ENCODE data around the gene SYNPR. TPM values are rescaled to one million over a fixed set of nuclear protein-coding genes. Genes with fewer than 3 reads are reported as not detected.

Gene SYNPR
- total RNA-seq, 4 donors from 2014 or later: 0.11 to 0.63 (median 0.13) TPM; not detected in 1

DNA sequence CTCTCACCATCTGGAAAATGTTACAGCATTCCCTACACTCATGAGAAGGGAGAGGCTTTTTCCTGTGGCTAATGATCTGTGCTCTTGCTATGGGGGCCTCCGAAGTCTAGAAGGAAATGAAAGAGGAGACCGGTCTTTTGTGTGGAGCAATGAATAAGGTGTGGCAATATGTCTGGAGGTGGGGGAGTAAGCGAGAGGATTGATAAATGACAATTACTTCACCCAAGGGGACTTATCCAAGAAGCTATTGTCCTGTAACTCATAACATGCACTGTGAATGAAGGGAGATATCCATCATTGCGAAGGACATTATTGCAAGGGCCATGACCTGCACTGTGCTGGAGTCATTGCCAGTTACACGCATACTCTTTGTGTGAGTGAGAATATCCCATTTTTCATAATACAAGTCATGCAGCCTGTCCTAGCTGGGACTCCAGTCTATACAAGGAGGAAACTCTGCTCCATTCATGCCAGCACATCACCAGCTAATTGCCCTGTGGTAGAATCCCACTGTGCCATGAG is 37.7 kb upstream of the SYNPR start:
- 80 to 81% methylated on average over 5 of the region's 5 CpGs for WGBS, 2 donors
- TF ChIP-seq, protein P1, sequence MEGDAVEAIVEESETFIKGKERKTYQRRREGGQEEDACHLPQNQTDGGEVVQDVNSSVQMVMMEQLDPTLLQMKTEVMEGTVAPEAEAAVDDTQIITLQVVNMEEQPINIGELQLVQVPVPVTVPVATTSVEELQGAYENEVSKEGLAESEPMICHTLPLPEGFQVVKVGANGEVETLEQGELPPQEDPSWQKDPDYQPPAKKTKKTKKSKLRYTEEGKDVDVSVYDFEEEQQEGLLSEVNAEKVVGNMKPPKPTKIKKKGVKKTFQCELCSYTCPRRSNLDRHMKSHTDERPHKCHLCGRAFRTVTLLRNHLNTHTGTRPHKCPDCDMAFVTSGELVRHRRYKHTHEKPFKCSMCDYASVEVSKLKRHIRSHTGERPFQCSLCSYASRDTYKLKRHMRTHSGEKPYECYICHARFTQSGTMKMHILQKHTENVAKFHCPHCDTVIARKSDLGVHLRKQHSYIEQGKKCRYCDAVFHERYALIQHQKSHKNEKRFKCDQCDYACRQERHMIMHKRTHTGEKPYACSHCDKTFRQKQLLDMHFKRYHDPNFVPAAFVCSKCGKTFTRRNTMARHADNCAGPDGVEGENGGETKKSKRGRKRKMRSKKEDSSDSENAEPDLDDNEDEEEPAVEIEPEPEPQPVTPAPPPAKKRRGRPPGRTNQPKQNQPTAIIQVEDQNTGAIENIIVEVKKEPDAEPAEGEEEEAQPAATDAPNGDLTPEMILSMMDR (IDR thresholded peaks at IDR 0.05): no peak
- no peak for TF ChIP-seq POLR2A (IDR thresholded peaks at IDR 0.05)
- Histone ChIP-seq H3K4me1 (no peaks in the 10 kb centered on the region), H3K27ac (no peak overlapping the region), H3K27me3 (no peaks in the 10 kb centered on the region), H3K36me3 (no peaks in the 10 kb centered on the region), H3K9me3 (no peaks in the 10 kb centered on the region), H3K4me3 (replicated peaks in 1 of 3) (no peak overlapping the region)
- DNase-seq: no peak
- intact Hi-C loops (cut with DNase I): no loop called here

DNA sequence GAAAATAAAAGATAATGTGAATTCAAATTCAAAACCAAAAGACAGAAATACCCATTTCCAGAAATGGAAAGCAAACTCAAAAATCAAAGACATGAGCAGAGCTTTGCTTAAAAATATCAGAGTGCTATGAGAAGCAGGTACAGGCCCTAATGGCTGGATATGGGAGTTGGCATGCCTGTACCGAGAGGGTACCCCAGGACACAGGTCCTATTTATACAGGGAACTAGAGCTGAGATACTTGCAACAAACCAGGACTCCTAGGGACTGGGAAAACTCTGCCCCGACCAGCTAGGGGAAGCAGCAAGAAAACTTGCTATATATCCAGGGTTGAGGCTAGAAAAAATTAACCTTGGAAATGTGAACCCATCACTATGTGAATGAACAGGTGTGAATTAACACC is 36.0 kb upstream of the SYNPR start:
- TF ChIP-seq, protein P1 (IDR thresholded peaks at IDR 0.05): no peak
- TF ChIP-seq POLR2A (IDR thresholded peaks at IDR 0.05): no peak
- no peak for DNase-seq
- no peaks in the 10 kb centered on the region for H3K9me3 ChIP-seq
- intact Hi-C loops (cut with DNase I): no loop called here
- H3K4me1 ChIP-seq: no peaks in the 10 kb centered on the region
- H3K4me3 ChIP-seq (replicated peaks in 1 of 3): no peak overlapping the region
- 58 to 81% methylated on average over 2 of the region's 2 CpGs for WGBS, 2 donors
- no peaks in the 10 kb centered on the region for H3K36me3 ChIP-seq
- no peak overlapping the region for H3K27ac ChIP-seq
- H3K27me3 ChIP-seq: no peaks in the 10 kb centered on the region

DNA sequence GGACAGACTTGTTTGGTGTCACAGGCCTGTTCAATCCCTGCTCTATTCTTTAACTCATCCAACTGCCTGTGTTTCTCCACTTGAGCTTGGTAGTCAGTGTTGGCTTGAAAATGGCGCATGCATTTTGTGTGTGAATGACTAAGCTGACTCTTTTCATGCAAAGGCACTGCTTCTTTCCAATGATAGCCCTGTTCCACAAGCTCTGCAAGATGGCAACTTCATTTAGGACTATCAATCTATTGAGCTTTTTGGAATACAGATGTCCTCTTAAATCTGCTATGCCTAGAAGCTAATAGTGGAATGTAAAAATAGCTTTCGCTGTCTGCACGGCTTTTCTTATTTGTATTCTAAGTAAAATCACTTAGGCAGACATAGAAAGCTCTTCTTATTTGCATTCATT is 33.6 kb upstream of the SYNPR start:
- no peak for DNase-seq
- intact Hi-C loops (cut with DNase I): no loop called here
- WGBS, 2 donors: 95% methylated on average over 3 of the region's 3 CpGs

DNA sequence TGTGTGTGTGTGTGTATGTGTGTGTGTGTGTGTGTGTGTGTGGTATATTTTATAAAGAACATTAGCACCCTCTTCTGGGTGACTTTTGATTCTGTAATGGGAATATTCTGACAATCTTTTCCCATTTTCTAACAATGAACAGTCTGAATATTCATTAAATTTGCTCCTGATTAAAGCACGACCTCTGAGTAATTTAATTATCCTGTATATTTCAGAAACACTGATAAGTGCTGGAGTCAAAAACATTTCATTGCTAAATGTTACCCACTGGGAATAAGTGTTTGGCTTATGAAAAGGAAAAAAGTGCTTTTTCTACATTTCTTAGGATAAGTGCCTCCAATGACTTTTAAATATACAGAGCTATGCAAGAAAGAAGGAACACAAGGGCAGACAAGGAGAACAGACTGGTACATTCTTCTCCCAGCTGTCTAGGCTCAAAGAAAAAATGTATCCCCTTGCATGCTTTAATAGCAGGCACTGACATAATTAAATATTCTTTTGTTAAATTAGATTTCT is 32.3 kb upstream of the SYNPR start:
- Histone ChIP-seq H3K4me1 (no peaks in the 10 kb centered on the region), H3K36me3 (no peaks in the 10 kb centered on the region), H3K27me3 (no peaks in the 10 kb centered on the region), H3K9me3 (no peaks in the 10 kb centered on the region), H3K4me3 (replicated peaks in 1 of 3) (no peak overlapping the region), H3K27ac (no peak overlapping the region)
- no peak for TF ChIP-seq POLR2A (IDR thresholded peaks at IDR 0.05)
- TF ChIP-seq, protein P1 (IDR thresholded peaks at IDR 0.05): peak in 1 of 6 experiments; percentile 38
- no peak for DNase-seq
- intact Hi-C loops (cut with DNase I): no loop called here
- whole genome bisulfite sequencing, 2 donors: 35 to 40% methylated on average over 1 of the region's 1 CpG

More for the DNA sequence above, 33.6 kb upstream of the SYNPR start:
- Histone ChIP-seq H3K27me3 (no peaks in the 10 kb centered on the region), H3K36me3 (no peaks in the 10 kb centered on the region), H3K4me3 (replicated peaks in 1 of 3) (no peak overlapping the region), H3K4me1 (no peaks in the 10 kb centered on the region), H3K9me3 (no peaks in the 10 kb centered on the region), H3K27ac (no peak overlapping the region)
- TF ChIP-seq POLR2A (IDR thresholded peaks at IDR 0.05): no peak
- TF ChIP-seq, protein P1 (IDR thresholded peaks at IDR 0.05): no peak

DNA sequence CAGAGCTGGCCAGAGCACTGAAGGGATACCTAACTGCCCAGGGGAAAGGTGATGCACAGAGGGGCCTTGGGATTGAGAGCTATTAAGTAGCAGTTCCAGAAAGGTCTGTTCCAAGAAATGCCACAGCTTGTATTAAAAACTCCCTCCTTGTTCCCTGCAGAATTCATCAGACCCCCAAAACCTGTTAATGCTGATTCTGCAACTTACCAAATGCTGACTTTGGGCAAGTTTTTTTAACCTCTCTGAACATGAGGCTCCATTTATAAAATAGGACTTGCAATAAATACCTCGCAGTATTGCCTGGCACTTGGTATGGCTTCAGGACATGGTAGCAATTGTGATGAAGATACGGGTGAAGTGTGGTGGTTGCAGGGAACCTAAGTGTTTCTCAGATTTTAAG is 30.1 kb upstream of the SYNPR start:
- WGBS, 2 donors: 48 to 70% methylated on average over 2 of the region's 2 CpGs
- Histone ChIP-seq H3K27me3 (no peaks in the 10 kb centered on the region), H3K27ac (no peak overlapping the region), H3K4me3 (replicated peaks in 1 of 3) (no peak overlapping the region), H3K36me3 (no peaks in the 10 kb centered on the region), H3K9me3 (no peaks in the 10 kb centered on the region), H3K4me1 (no peaks in the 10 kb centered on the region)
- DNase-seq: no peak
- TF ChIP-seq, protein P1 (IDR thresholded peaks at IDR 0.05): no peak
- TF ChIP-seq POLR2A (IDR thresholded peaks at IDR 0.05): no peak
- intact Hi-C loops (cut with DNase I): no loop called here
